GM12801 (cell line): ENCODE measurements around the gene NUTM1.

Experiments
- CTCF ChIP-seq: IDR thresholded peaks from one replicate; pipeline ENCODE4 v1.5.1; 2011; ENCODE audit warnings: control low read depth; ENCODE audit not compliant: insufficient read length; ENCODE audit errors: extremely low read depth

NUTM1 gene

GRCh38 chr15:34353627-34354026, 10.5 kb downstream of the NUTM1 start:
- no peak for TF ChIP-seq CTCF

GRCh38 chr15:34354286-34354685, 11.2 kb downstream of the NUTM1 start:
- no peak for TF ChIP-seq CTCF

GRCh38 chr15:34355241-34355640, 12.1 kb downstream of the NUTM1 start:
- TF ChIP-seq CTCF: no peak

GRCh38 chr15:34357653-34358052, 14.5 kb downstream of the NUTM1 start:
- no peak for TF ChIP-seq CTCF

- TF ChIP-seq CTCF: no peak
Measured at GRCh38 chr15:34358367-34358766, 15.3 kb downstream of the NUTM1 start.

GRCh38 chr15:34358948-34359347, 15.8 kb downstream of the NUTM1 start:
- TF ChIP-seq CTCF: no peak

GRCh38 chr15:34359416-34359815, 16.3 kb downstream of the NUTM1 start:
- TF ChIP-seq CTCF: no peak

GRCh38 chr15:34360298-34360697, 17.2 kb downstream of the NUTM1 start:
- TF ChIP-seq CTCF: no peak
